Duodenal mucosa (tissue), 2 donors: ENCODE measurements around the gene PLPP2.

ENCODE experiments used
- H3K27ac ChIP-seq: one replicate; pipeline ENCODE4 v1.7.0; 2013; ENCODE audit warnings: low read depth, low read length
- H3K27me3 ChIP-seq, 2 donors: one replicate each; pipeline ENCODE4 v1.7.0; 2013; ENCODE audit warnings: low read length in 2 of 2, control low read depth in 1 of 2; ENCODE audit not compliant: insufficient read depth in 2 of 2, control insufficient read depth in 1 of 2
- H3K36me3 ChIP-seq, 2 donors: one replicate each; pipeline ENCODE4 v1.7.0; 2013; ENCODE audit warnings: low read length in 2 of 2, control low read depth in 1 of 2; ENCODE audit not compliant: insufficient read depth in 2 of 2, control insufficient read depth in 1 of 2
- H3K4me1 ChIP-seq, 2 donors: one replicate each; pipeline ENCODE4 v1.7.0; 2013; ENCODE audit warnings: low read length in 2 of 2, control low read depth in 1 of 2; ENCODE audit not compliant: insufficient read depth in 2 of 2, control insufficient read depth in 1 of 2
- H3K4me3 ChIP-seq, 2 donors: one replicate each; pipeline ENCODE4 v1.7.0; 2013; ENCODE audit warnings: low read length in 2 of 2, low read depth in 1 of 2
- H3K9ac ChIP-seq, 2 donors: one replicate each; pipeline ENCODE4 v1.7.0; 2013; ENCODE audit warnings: low read length in 2 of 2, low read depth in 1 of 2
- H3K9me3 ChIP-seq, 2 donors: one replicate each; pipeline ENCODE4 v1.7.0; 2013; ENCODE audit warnings: low read length in 2 of 2, control low read depth in 1 of 2; ENCODE audit not compliant: control insufficient read depth in 1 of 2

PLPP2 gene

DNA sequence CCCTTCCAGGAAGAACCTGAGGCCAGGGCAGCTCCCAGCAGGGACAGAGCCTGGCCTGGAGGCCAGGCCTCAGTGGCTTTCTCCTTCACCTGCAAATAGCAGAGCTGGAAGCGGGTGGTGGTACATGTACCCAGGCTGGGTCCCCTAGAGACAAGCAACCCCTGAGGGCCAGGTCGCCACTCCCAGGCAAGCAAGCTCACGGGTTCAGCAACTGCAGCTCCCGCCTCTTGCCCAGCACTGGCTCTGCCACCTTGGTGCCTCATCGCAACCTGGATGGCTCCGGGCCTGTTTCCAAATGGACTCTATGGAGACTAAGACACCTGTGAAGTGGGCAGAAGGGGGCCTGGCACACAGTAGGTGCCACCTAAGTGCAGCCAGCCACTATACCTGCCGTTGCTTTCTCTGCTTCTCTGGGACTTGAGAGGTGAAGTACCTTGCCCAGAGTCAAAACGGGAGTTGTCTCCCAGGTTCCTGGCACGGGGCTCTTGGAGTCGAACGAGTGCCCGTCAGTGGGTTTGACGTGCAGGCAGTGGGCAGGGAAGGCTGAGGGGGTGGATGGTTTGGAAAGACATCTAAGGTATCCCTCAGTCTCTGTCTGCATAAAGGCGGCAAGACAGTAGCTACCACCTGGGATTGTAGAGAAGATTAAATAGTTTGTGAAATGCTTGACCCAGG, 2.4 kb upstream of the PLPP2 start:
- no peaks in the 10 kb centered on the region for H3K9me3 ChIP-seq
- H3K4me3 ChIP-seq: no peak overlapping the region
- H3K27ac ChIP-seq: no peak overlapping the region
- H3K27me3 ChIP-seq: peaks cover 15 to 24% of the 10 kb centered on the region in 2 donors
- H3K4me1 ChIP-seq: peaks cover 45 to 50% of the 10 kb centered on the region in 2 donors
- no peaks in the 10 kb centered on the region for H3K36me3 ChIP-seq
- no peak overlapping the region for H3K9ac ChIP-seq

GRCh38 chr19:292951-293350, 1.7 kb upstream of the PLPP2 start:
- Histone ChIP-seq H3K9me3 (no peaks in the 10 kb centered on the region), H3K4me3 (no peak overlapping the region), H3K27me3 (peaks cover 15 to 24% of the 10 kb centered on the region in 2 donors), H3K4me1 (peaks cover 46 to 51% of the 10 kb centered on the region in 2 donors), H3K27ac (no peak overlapping the region), H3K36me3 (no peaks in the 10 kb centered on the region), H3K9ac (no peak overlapping the region)

DNA sequence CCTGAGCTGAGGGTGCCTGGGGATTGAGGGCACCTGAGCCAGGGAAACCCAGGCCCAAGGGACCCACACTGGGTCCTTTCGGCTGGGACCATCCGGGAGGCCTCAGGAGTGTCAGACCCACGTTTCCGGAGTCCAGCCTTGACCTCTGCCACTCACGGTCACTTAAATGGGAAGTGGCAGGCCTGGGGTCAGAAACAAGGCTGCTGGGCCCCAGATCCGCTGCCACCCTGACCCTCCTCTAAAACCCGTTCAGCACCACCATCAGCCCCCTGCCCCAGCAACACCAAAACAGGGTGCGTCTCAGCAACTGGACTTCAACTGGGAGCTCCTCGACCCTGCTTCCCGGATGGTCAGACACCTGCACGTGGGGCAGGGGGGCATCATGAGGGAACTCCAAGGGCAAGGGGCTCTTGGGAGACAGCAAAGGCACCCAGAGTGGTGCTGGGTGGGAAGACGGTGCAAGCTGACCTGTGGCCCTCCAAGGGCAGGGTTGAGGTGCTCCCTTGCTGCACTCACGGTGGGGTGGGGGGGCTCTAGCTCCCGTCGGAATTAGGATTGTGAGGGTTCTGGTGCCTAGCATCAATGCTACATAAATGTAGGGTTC, 1.2 kb upstream of the PLPP2 start:
- Histone ChIP-seq H3K9ac (peak overlapping the region in 1 of 2 donors; percentile 51), H3K4me1 (peaks cover 46 to 51% of the 10 kb centered on the region in 2 donors), H3K9me3 (no peaks in the 10 kb centered on the region), H3K4me3 (peak overlapping the region; percentile 38 to 54), H3K27ac (no peak overlapping the region), H3K27me3 (peaks cover 15 to 24% of the 10 kb centered on the region in 2 donors), H3K36me3 (no peaks in the 10 kb centered on the region)

DNA sequence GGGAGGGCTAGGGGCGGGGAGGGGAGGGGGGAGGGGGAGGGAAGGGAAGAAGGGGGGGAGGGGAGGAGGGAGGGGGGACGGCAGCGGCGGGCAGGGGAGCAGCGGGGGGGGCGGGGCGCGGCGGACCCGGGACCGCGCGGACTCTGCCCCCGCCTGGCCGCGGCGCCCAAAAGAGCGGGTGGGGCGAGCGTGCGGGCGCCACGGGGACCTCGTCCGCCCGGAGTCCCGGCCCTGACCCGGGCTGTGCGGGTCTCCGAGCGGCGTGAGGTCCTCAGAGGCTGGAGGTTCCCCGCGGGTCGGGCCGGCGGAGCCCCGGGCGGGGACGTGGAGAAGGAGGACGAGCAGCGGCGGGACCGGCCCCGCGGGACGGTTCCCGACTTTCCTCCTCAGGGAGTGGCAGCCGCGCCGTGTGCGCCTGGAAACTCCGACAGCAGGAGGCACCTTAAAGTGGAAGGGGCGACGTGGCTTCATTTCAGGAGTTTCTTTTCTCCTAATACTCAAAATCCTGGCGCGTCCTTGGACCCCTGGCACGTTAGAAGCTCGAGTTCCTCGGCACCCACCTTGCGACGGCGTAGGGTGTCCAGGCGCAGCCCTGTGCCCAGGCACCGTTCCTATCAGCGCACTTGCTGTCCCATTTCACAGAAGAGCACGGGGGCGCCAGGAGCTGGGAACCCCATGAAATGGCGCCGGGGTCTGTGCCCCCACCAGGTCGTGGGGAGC, 518 bp upstream of the PLPP2 start:
- Histone ChIP-seq H3K4me1 (peaks cover 46 to 51% of the 10 kb centered on the region in 2 donors), H3K4me3 (peak overlapping the region; percentile 38 to 54), H3K9me3 (no peaks in the 10 kb centered on the region), H3K27me3 (peaks cover 15 to 24% of the 10 kb centered on the region in 2 donors), H3K9ac (peak overlapping the region in 1 of 2 donors; percentile 51), H3K36me3 (no peaks in the 10 kb centered on the region), H3K27ac (peak overlapping the region; percentile 78)

DNA sequence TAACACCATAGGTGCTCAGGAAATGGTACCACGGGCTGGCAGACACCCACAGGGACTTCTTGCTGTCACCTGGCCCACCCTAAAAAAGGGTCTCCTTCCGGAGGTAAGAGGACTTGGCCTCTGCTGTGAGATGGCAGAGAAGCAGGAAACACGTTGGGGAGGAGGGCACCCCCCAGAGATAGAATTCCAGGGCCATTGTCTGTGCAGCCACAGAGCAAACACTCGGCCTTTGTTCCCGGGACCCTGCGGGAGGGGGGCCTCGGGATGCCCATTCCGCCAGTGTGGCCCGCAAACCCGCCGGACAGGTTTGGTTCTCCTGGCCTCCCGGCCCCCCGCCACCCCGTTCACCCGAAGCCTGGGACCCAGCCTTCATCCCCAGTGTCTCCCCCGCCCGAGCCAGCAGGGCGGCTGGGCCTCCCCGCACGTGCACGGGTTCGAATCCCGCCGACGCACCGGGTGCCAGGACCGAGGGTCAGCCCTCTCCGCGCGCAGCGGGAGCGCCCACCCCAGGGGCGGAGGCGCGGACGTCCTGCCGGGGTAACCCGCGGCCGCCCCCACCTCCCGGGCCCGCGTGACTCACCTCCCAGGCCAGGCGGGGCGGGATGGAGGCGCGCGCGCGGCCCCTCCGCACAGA, 714 bp downstream of the PLPP2 start:
- Histone ChIP-seq H3K4me1 (peaks cover 37 to 42% of the 10 kb centered on the region in 2 donors), H3K9me3 (no peaks in the 10 kb centered on the region), H3K9ac (peak overlapping the region; percentile 43 to 86), H3K4me3 (peak overlapping the region; percentile 53 to 68), H3K27me3 (peaks cover 15 to 24% of the 10 kb centered on the region in 2 donors), H3K27ac (peak overlapping the region; percentile 96), H3K36me3 (no peaks in the 10 kb centered on the region)

DNA sequence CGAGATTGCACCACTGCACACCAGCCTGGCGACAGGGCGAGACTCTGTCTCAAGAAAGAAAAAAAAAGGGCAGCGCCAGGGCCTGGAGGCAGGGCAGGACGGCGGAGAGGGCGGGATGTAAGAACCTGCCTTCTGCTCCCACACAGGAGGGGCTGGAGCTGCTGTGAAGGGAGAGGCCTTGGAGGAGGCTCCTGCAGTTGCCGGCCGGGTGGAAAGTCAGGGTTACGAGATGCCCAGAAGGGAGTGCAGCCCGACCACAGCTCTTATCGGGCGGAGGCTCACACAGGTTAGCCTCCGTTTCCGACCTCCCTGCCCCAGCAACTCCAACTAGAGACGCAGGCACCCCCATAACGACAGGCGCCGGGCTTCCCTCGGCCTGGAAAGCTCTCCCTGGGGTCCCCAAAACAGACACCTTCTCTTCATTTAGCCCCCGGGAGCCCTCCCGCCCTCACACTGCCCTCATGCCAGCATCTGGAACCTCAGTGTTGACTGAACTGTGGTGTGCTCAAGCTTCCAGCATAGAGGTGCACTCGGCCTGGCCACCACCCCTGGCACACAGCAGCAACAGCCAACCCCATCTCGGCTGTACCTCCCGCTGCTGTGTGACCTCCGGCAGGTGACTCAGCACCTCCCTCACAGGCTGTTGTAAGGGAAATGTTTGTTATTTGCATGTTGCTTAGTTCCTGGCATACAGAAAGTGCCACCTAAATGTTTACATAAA, 1.4 kb downstream of the PLPP2 start:
- peaks cover 30 to 36% of the 10 kb centered on the region in 2 donors for H3K4me1 ChIP-seq
- peak overlapping the region; percentile 53 to 68 for H3K4me3 ChIP-seq
- no peaks in the 10 kb centered on the region for H3K9me3 ChIP-seq
- H3K9ac ChIP-seq: peak overlapping the region; percentile 43 to 86
- peaks cover 15 to 23% of the 10 kb centered on the region in 2 donors for H3K27me3 ChIP-seq
- no peaks in the 10 kb centered on the region for H3K36me3 ChIP-seq
- H3K27ac ChIP-seq: peak overlapping the region; percentile 96

- Histone ChIP-seq H3K27ac (no peak overlapping the region), H3K9ac (peak overlapping the region; percentile 57 to 86), H3K9me3 (no peaks in the 10 kb centered on the region), H3K4me1 (peaks cover 23 to 27% of the 10 kb centered on the region in 2 donors), H3K36me3 (peaks cover 0 to under 1% of the 10 kb centered on the region in 2 donors), H3K27me3 (peaks cover 10 to 14% of the 10 kb centered on the region in 2 donors), H3K4me3 (peak overlapping the region; percentile 21 to 53)
Observed at GRCh38 chr19:288911-289310, 2.3 kb downstream of the PLPP2 start.

DNA sequence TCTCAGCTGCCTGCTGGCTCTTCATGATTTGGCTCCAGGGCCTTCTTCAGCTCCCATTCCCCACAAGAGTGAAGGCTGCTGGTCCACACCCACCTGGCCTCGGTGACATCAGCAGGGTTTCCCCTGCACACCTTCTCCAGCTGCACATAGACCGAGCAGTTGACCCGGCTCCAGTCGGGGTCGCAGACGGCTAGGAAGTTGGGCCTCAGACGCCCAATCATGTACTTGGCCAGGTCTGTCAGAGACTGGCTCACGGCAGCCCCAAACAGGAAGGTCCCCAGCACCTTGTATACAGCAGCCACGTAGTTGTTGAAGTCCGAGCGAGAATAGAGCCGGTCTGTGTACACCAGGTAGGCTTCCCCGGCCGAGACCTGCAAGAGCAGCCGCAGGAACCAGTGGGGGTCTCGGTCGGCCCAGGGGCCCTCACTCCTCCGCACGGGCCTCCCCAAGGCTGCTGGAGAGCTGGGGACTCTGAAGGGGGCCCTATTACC, 3.8 kb downstream of the PLPP2 start:
- no peak overlapping the region for H3K4me3 ChIP-seq
- peaks cover 0 to 6% of the 10 kb centered on the region in 2 donors for H3K36me3 ChIP-seq
- no peak overlapping the region for H3K27ac ChIP-seq
- H3K27me3 ChIP-seq: peaks cover 0 to under 1% of the 10 kb centered on the region in 2 donors
- no peak overlapping the region for H3K9ac ChIP-seq
- peaks cover 20 to 24% of the 10 kb centered on the region in 2 donors for H3K4me1 ChIP-seq
- no peaks in the 10 kb centered on the region for H3K9me3 ChIP-seq

DNA sequence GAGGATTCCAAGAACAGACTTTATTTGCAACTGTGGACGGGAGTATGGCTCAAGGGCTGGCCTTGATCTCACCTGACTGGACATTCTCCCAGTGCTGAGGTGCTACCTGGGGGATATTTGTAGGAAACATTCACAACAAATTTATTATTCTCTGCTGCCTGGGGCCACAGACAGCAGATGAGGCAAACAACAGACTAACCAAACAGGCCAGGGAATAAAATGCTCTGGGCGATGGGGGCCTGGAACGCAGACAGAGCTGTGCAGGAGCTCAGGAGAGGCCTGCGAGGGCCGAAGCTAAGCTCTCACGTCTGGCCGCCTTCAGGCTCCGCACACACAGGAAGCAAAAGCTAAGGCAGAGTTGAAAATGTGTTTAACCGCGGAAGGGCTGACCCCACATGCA, 7.8 kb downstream of the PLPP2 start:
- Histone ChIP-seq H3K9ac (no peak overlapping the region), H3K27ac (no peak overlapping the region), H3K36me3 (peaks cover 0 to 25% of the 10 kb centered on the region in 2 donors), H3K4me3 (no peak overlapping the region), H3K4me1 (peaks cover 4 to 5% of the 10 kb centered on the region in 2 donors), H3K9me3 (no peaks in the 10 kb centered on the region), H3K27me3 (no peaks in the 10 kb centered on the region)
